ENCODE measurements around the gene DVL2.

The DVL2 gene

DNA sequence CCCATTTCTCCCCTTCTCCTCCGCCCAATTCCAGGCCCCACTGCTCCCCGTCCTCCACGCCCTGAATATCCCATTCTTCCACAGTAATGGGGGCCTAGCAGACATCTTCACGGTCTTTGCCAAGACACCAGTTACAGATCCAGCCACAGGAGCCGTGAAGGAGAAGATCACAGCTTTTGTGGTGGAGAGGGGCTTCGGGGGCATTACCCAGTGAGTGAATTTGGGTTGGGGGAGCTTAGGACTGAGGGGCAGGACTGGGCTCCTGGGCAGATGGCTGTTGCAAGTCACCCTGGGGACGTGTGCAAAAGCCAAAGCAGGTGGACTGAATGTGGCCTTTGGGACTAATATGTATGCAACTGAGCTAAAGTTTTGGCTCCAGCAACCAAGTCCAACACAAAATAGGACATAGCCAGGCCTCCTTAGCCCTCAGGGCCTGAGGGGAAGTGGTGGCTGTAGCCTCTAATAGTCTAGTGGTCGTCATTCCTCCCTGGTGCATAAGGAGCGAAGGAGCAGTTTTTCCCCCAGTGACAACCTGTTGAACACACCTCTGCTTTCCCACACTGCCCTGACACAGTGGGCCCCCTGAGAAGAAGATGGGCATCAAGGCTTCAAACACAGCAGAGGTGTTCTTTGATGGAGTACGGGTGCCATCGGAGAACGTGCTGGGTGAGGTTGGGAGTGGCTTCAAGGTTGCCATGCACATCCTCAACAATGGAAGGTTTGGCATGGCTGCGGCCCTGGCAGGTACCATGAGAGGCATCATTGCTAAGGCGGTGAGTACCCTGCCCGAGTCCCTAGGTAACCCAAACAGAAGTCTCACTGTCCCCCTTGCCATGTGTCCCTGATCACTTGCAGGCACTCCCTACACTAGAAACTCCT is 12.0 kb downstream of the DVL2 start:
- no peak for TF ChIP-seq ZSCAN23 (tag by site-specific recombination; IDR thresholded peaks at IDR 0.05)
- TF ChIP-seq ZNF621 (tag by site-specific recombination; IDR thresholded peaks at IDR 0.05) = no peak
- no peak for TF ChIP-seq ZNF24 (tag by site-specific recombination; IDR thresholded peaks at IDR 0.05)
- TF ChIP-seq KLF10 (tag by site-specific recombination; IDR thresholded peaks at IDR 0.05) = no peak
- TF ChIP-seq ZNF26 (tag by site-specific recombination; IDR thresholded peaks at IDR 0.05) = no peak
- no peak for TF ChIP-seq ZBTB26 (tag by site-specific recombination; optimal IDR thresholded peaks at IDR 0.05)
- peak; percentile 98 for TF ChIP-seq SCRT2 (tag by site-specific recombination; IDR thresholded peaks at IDR 0.05)
- no peak for TF ChIP-seq GLIS2 (tag by site-specific recombination; IDR thresholded peaks at IDR 0.05)
- TF ChIP-seq ZNF624 (tag by site-specific recombination; IDR thresholded peaks at IDR 0.05) = no peak
- TF ChIP-seq, protein P1, sequence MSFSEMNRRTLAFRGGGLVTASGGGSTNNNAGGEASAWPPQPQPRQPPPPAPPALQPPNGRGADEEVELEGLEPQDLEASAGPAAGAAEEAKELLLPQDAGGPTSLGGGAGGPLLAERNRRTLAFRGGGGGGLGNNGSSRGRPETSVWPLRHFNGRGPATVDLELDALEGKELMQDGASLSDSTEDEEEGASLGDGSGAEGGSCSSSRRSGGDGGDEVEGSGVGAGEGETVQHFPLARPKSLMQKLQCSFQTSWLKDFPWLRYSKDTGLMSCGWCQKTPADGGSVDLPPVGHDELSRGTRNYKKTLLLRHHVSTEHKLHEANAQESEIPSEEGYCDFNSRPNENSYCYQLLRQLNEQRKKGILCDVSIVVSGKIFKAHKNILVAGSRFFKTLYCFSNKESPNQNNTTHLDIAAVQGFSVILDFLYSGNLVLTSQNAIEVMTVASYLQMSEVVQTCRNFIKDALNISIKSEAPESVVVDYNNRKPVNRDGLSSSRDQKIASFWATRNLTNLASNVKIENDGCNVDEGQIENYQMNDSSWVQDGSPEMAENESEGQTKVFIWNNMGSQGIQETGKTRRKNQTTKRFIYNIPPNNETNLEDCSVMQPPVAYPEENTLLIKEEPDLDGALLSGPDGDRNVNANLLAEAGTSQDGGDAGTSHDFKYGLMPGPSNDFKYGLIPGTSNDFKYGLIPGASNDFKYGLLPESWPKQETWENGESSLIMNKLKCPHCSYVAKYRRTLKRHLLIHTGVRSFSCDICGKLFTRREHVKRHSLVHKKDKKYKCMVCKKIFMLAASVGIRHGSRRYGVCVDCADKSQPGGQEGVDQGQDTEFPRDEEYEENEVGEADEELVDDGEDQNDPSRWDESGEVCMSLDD (tag by site-specific recombination; IDR thresholded peaks at IDR 0.05) = 0 out of 2 replicates have a peak, but pooled peaks have one; percentile 18
- peak; percentile 40; the same call in 1 of the 2 replicates for TF ChIP-seq HIC1 (tag by site-specific recombination; IDR thresholded peaks at IDR 0.05)
- TF ChIP-seq ZNF239 (tag by site-specific recombination; IDR thresholded peaks at IDR 0.05) = no peak
- peak; percentile 97 for TF ChIP-seq SCRT1 (tag by site-specific recombination; IDR thresholded peaks at IDR 0.05; ENCODE audit: borderline replicate concordance)
- TF ChIP-seq ZNF16 (tag by site-specific recombination; IDR thresholded peaks at IDR 0.05; ENCODE audit: low read depth) = no peak
- TF ChIP-seq ZNF112 (tag by site-specific recombination; IDR thresholded peaks at IDR 0.05) = no peak
- no peak for TF ChIP-seq ZNF2 (tag by site-specific recombination; IDR thresholded peaks at IDR 0.05)
- no peak for TF ChIP-seq ZBTB1 (tag by site-specific recombination; IDR thresholded peaks at IDR 0.05)
- H3K4me1 ChIP-seq (ENCODE audit: control insufficient read depth, insufficient read depth, low read length) = peaks cover 3% of the 10 kb centered on the region; the same call in 1 of the 2 replicates
- no peaks in the 10 kb centered on the region for H3K9me3 ChIP-seq (ENCODE audit: control insufficient read depth, insufficient read depth, low read depth, low read length)
- CTCF ChIA-PET = interaction anchor here (0.6 to 4.2 kb wide), 5 partner anchors 8 to 581 kb away, joined by 3 to 34 read pairs (median 7); no protein-coding TSS in a partner anchor
- POLR2A ChIA-PET = interaction anchor here (0.7 to 9.8 kb wide), 10 partner anchors 8 to 213 kb away, joined by 3 to 284 read pairs (median 12); partner anchors contain the start of genes CTDNEP1, DVL2, ELP5 and GABARAP
- no peak overlapping the region for H3K4me3 ChIP-seq (ENCODE audit: low read depth, low read length)
- H3K36me3 ChIP-seq (ENCODE audit: control insufficient read depth in 2 of 2, insufficient read depth in 1 of 2, low read length in 2 of 2) = peaks cover 20 to 64% of the 10 kb centered on the region in 2 experiments; a peak in 2 of 3 replicates
- H3K27ac ChIP-seq (ENCODE audit: extremely low read depth, low read depth, low read length) = peak overlapping the region; percentile 49; the same call in 1 of the 2 replicates

Data from HEK293 (cell line).